ENCODE measurements around the gene OR1F1. TPM values are rescaled to one million over a fixed set of nuclear protein-coding genes. Genes with fewer than 3 reads are reported as not detected.

The OR1F1 gene
- total RNA-seq, 4 donors from 2014 or later: not detected

- no peaks in the 10 kb centered on the region for H3K36me3 ChIP-seq
- no peaks in the 10 kb centered on the region for H3K9me3 ChIP-seq
- no peak for DNase-seq (ENCODE audit: extremely low spot score)
- peaks cover 0 to 55% (median 0%) of the 10 kb centered on the region in 4 donors for H3K27me3 ChIP-seq
- TF ChIP-seq POLR2A (IDR thresholded peaks at IDR 0.05; ENCODE audit: low read depth) (no peak), POLR2AphosphoS5 (IDR thresholded peaks at IDR 0.05) (no peak), CTCF (IDR thresholded peaks at IDR 0.05) (no peak), EP300 (IDR thresholded peaks at IDR 0.05) (no peak)
- intact Hi-C loops (cut with DNase I): no loop called here
- H3K27ac ChIP-seq (replicated peaks in 1 of 4): no peak overlapping the region
- no peaks in the 10 kb centered on the region for H3K4me1 ChIP-seq
- no peak overlapping the region for H3K4me3 ChIP-seq
- WGBS: 79% methylated on average over 7 of the region's 7 CpGs
Measured at GRCh38 chr16:3246002-3246401, 58.0 kb downstream of the OR1F1 start.

- H3K4me3 ChIP-seq: no peak overlapping the region
- no peak for DNase-seq (ENCODE audit: extremely low spot score)
- TF ChIP-seq CTCF (IDR thresholded peaks at IDR 0.05) (no peak), EP300 (IDR thresholded peaks at IDR 0.05) (no peak), POLR2AphosphoS5 (IDR thresholded peaks at IDR 0.05) (no peak), POLR2A (IDR thresholded peaks at IDR 0.05; ENCODE audit: low read depth) (no peak)
- 79% methylated on average over 6 of the region's 10 CpGs for WGBS
- H3K27me3 ChIP-seq: peaks cover 0 to 55% (median 0%) of the 10 kb centered on the region in 4 donors
- intact Hi-C loops (cut with DNase I): no loop called here
- no peaks in the 10 kb centered on the region for H3K9me3 ChIP-seq
- H3K4me1 ChIP-seq: no peaks in the 10 kb centered on the region
- H3K36me3 ChIP-seq: no peaks in the 10 kb centered on the region
- no peak overlapping the region for H3K27ac ChIP-seq (replicated peaks in 1 of 4)
Measured at GRCh38 chr16:3246876-3247275, 58.9 kb downstream of the OR1F1 start.

GRCh38 chr16:3248596-3248995 is 60.6 kb downstream of the OR1F1 start:
- WGBS: 79% methylated on average over 5 of the region's 5 CpGs
- no peak for DNase-seq (ENCODE audit: extremely low spot score)
- TF ChIP-seq EP300 (IDR thresholded peaks at IDR 0.05) (no peak), CTCF (IDR thresholded peaks at IDR 0.05) (no peak), POLR2AphosphoS5 (IDR thresholded peaks at IDR 0.05) (no peak), POLR2A (IDR thresholded peaks at IDR 0.05; ENCODE audit: low read depth) (no peak)
- H3K36me3 ChIP-seq: no peaks in the 10 kb centered on the region
- peaks cover 0 to 51% (median 0%) of the 10 kb centered on the region in 4 donors for H3K27me3 ChIP-seq
- no peak overlapping the region for H3K27ac ChIP-seq (replicated peaks in 1 of 4)
- no peak overlapping the region for H3K4me3 ChIP-seq
- no peaks in the 10 kb centered on the region for H3K9me3 ChIP-seq
- no peaks in the 10 kb centered on the region for H3K4me1 ChIP-seq
- intact Hi-C loops (cut with DNase I): no loop called here

GRCh38 chr16:3249020-3249419 is 61.0 kb downstream of the OR1F1 start:
- no peak for DNase-seq (ENCODE audit: extremely low spot score)
- no peaks in the 10 kb centered on the region for H3K9me3 ChIP-seq
- H3K36me3 ChIP-seq: no peaks in the 10 kb centered on the region
- H3K27ac ChIP-seq (replicated peaks in 1 of 4): no peak overlapping the region
- H3K27me3 ChIP-seq: peaks cover 0 to 47% (median 0%) of the 10 kb centered on the region in 4 donors
- H3K4me1 ChIP-seq: no peaks in the 10 kb centered on the region
- no peak for TF ChIP-seq POLR2A (IDR thresholded peaks at IDR 0.05; ENCODE audit: low read depth)
- no peak for TF ChIP-seq EP300 (IDR thresholded peaks at IDR 0.05)
- no peak for TF ChIP-seq POLR2AphosphoS5 (IDR thresholded peaks at IDR 0.05)
- no peak for TF ChIP-seq CTCF (IDR thresholded peaks at IDR 0.05)
- H3K4me3 ChIP-seq: no peak overlapping the region
- intact Hi-C loops (cut with DNase I): no loop called here
- 86% methylated on average over 1 of the region's 1 CpG for WGBS

- peaks cover 0 to 49% (median 2%) of the 10 kb centered on the region in 4 donors for H3K27me3 ChIP-seq
- no peak overlapping the region for H3K4me3 ChIP-seq
- intact Hi-C loops (cut with DNase I): no loop called here
- 90% methylated on average over 4 of the region's 14 CpGs for whole genome bisulfite sequencing
- no peaks in the 10 kb centered on the region for H3K36me3 ChIP-seq
- no peaks in the 10 kb centered on the region for H3K9me3 ChIP-seq
- no peak for DNase-seq (ENCODE audit: extremely low spot score)
- TF ChIP-seq POLR2AphosphoS5 (IDR thresholded peaks at IDR 0.05) (no peak), POLR2A (IDR thresholded peaks at IDR 0.05; ENCODE audit: low read depth) (no peak), EP300 (IDR thresholded peaks at IDR 0.05) (no peak), CTCF (IDR thresholded peaks at IDR 0.05) (no peak)
- no peak overlapping the region for H3K27ac ChIP-seq (replicated peaks in 1 of 4)
- no peaks in the 10 kb centered on the region for H3K4me1 ChIP-seq
Measured at GRCh38 chr16:3249451-3249850, 61.4 kb downstream of the OR1F1 start.

Data from esophagus muscularis mucosa (tissue), 4 donors.